ENCODE data around the gene FAIM2.

GRCh38 chr12:49866859-49867569, 36.7 kb downstream of the FAIM2 start:
- peak; percentile 95 to 97 for TF ChIP-seq CTCF (conservative IDR thresholded peaks at IDR 0.05 in 1 of 2, IDR thresholded peaks at IDR 0.05 in 1 of 2; ENCODE audit: low read depth in 1 of 2, low read length in 2 of 2)
- TF ChIP-seq EZH2 (IDR thresholded peaks at IDR 0.05; ENCODE audit: low read length, missing control alignments), result no peak

Measured in fibroblast of lung (primary cell).